CD4-positive, alpha-beta T cell (primary cell): ENCODE measurements around the gene TSBP1. TPM values are rescaled to one million over a fixed set of nuclear protein-coding genes. Genes with fewer than 3 reads are reported as not detected.

ENCODE experiments used
- ATAC-seq: fragments of 200-7000 bp; cut with Tn5 transposase; one replicate; pipeline ENCODE4 v1.10.0; 2022; ENCODE audit warnings: mild to moderate bottlenecking; ENCODE audit not compliant: poor library complexity
- CTCF ChIA-PET: fragments of 350-600 bp; sonication (Branson Sonifier 250); formaldehyde crosslinking; loops from one replicate; lab custom pipeline; 2021; ENCODE audit warnings: antibody characterized with exemption, inconsistent platforms; lab: Charles Lee
- POLR2A ChIA-PET: fragments of 350-600 bp; sonication (Branson Sonifier 250); formaldehyde crosslinking; loops from one replicate; lab custom pipeline; 2021; ENCODE audit warnings: antibody characterized with exemption, inconsistent platforms; lab: Charles Lee
- DNase-seq, 14 experiments: peaks; one replicate each; pipeline ENCODE4 v3.0.0-alpha.2; 2013 to 2020; ENCODE audit warnings: mixed read lengths in 2 of 14
- H3K27ac ChIP-seq, 2 donors: one replicate each; pipeline versions ENCODE4 v1.5.1 to v1.7.0; 2013; ENCODE audit warnings: low read length in 2 of 2, low read depth in 1 of 2, mild to moderate bottlenecking in 1 of 2
- H3K27me3 ChIP-seq, 2 experiments: 1 replicate in 1 of 2; 2 replicates in 1 of 2; pipeline versions ENCODE4 v1.6.1 to v1.7.0; 2013; ENCODE audit warnings: low read length in 2 of 2, control low read depth in 1 of 2, mild to moderate bottlenecking in 1 of 2, moderate library complexity in 1 of 2; ENCODE audit not compliant: insufficient read depth in 2 of 2, control insufficient read depth in 1 of 2
- H3K36me3 ChIP-seq: one replicate; pipeline ENCODE4 v1.6.1; 2013; ENCODE audit warnings: low read length, control low read depth; ENCODE audit not compliant: insufficient read depth
- H3K4me1 ChIP-seq: one replicate; pipeline ENCODE4 v1.6.1; 2013; ENCODE audit warnings: low read length, control low read depth; ENCODE audit not compliant: insufficient read depth
- H3K4me3 ChIP-seq: one replicate; pipeline ENCODE4 v1.5.1; 2013; ENCODE audit warnings: mild to moderate bottlenecking, low read length, moderate library complexity
- H3K9me3 ChIP-seq, 2 experiments: 1 replicate in 1 of 2; 2 replicates in 1 of 2; pipeline versions ENCODE4 v1.6.1 to v1.7.0; 2013; ENCODE audit warnings: low read length in 2 of 2, mild to moderate bottlenecking in 2 of 2, control low read depth in 1 of 2, moderate library complexity in 1 of 2; ENCODE audit not compliant: control insufficient read depth in 1 of 2, insufficient read depth in 1 of 2
- H3K27ac Mint-ChIP-seq: one replicate; pipeline ENCODE4 v1.8.0; 2020; ENCODE audit warnings: mixed read lengths
- H3K27me3 Mint-ChIP-seq: one replicate; pipeline ENCODE4 v1.8.0; 2021; ENCODE audit warnings: mixed read lengths
- H3K36me3 Mint-ChIP-seq: one replicate; pipeline ENCODE4 v1.8.0; 2021; ENCODE audit warnings: low read depth, mixed read lengths
- H3K4me1 Mint-ChIP-seq: one replicate; pipeline ENCODE4 v1.8.0; 2021; ENCODE audit warnings: low read depth, mixed read lengths
- H3K4me3 Mint-ChIP-seq: one replicate; pipeline ENCODE4 v1.8.0; 2020; ENCODE audit warnings: mild to moderate bottlenecking, mixed read lengths
- H3K9me3 Mint-ChIP-seq: one replicate; pipeline ENCODE4 v1.8.0; 2020; ENCODE audit warnings: mixed read lengths
- intact Hi-C, 2 experiments: fragments of 100-400 bp; cut with DNase I in 1 of 2; cut with micrococcal nuclease in 1 of 2; formaldehyde crosslinking; loops; one replicate each; pipeline versions ENCODE4 v1.15.1 to v1.9.0; 2023 to 2025; cut with DNase I, micrococcal nuclease
- total RNA-seq, 174 experiments: library from RNA in 2 of 174; stranded (reverse) in 2 of 174; gene quantifications; one replicate each; pipeline ENCODE4 v1.2.3 and lab custom pipeline; 2021 to 2026
- TF ChIP-seq, protein P1 (sequence below): fragments of 200-600 bp; IDR thresholded peaks from one replicate; pipeline ENCODE4 v1.8.0; 2022; ENCODE audit warnings: antibody characterized with exemption, mild to moderate bottlenecking

The TSBP1 gene
- total RNA-seq, 2 experiments from 2014 or later = not detected

DNA sequence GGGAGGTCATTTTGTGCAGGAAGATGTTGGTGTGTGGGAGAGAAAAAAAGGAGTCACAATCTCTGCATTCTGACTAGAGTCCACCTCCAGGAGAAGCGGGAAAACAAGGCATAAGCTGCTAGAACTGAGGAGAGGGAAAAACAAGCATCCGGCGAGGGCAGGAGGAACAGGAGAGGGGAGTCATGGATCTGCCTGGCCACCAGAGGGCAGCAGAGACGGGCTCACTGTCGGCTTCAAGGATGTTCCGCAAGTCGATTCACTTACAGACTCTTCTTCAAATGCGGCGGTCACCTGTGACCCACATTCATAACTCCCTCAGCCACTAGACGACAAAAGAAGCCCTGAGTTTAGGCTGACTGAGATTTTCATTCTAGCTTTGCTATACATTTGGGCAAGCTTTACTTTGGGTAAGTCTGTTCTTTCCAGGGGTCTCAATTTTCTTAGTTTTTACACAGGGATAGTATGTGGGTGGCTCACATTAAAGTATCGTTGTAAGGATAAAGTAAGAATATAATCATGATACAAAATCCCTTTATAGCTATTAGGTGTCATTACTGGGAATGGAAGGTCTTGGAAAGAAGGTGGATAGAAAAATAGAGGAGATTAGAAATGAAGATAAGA, 41.8 kb upstream of the TSBP1 start:
- Histone ChIP-seq H3K27ac (no peak overlapping the region), H3K4me3 (no peak overlapping the region), H3K27me3 (peaks cover 8 to 17% of the 10 kb centered on the region in 2 experiments), H3K9me3 (no peaks in the 10 kb centered on the region), H3K4me1 (peaks cover 5% of the 10 kb centered on the region), H3K36me3 (no peaks in the 10 kb centered on the region)
- peak; percentile 87 for ATAC-seq
- intact Hi-C loops = loop anchor here (1.0 to 2.0 kb wide), 5 partner anchors 287 to 455 kb away; no protein-coding TSS in a partner anchor
- Mint-ChIP-seq H3K4me1 (peaks cover 11% of the 10 kb centered on the region), H3K27me3 (peaks cover 56% of the 10 kb centered on the region), H3K9me3 (no peaks in the 10 kb centered on the region), H3K4me3 (no peak overlapping the region), H3K27ac (no peak overlapping the region), H3K36me3 (no peaks in the 10 kb centered on the region)
- DNase-seq = peak; percentile 76 to 91 (median 83)
- CTCF ChIA-PET = interaction anchor here (0.7 to 4.7 kb wide), 15 partner anchors 12 to 454 kb away, joined by 3 to 13 read pairs (median 4); partner anchors contain the start of gene TAP2
- POLR2A ChIA-PET = interaction anchor here (0.6 to 2.0 kb wide), 3 partner anchors 9 to 372 kb away, joined by 3 to 4 read pairs (median 3); no protein-coding TSS in a partner anchor
- TF ChIP-seq, protein P1, sequence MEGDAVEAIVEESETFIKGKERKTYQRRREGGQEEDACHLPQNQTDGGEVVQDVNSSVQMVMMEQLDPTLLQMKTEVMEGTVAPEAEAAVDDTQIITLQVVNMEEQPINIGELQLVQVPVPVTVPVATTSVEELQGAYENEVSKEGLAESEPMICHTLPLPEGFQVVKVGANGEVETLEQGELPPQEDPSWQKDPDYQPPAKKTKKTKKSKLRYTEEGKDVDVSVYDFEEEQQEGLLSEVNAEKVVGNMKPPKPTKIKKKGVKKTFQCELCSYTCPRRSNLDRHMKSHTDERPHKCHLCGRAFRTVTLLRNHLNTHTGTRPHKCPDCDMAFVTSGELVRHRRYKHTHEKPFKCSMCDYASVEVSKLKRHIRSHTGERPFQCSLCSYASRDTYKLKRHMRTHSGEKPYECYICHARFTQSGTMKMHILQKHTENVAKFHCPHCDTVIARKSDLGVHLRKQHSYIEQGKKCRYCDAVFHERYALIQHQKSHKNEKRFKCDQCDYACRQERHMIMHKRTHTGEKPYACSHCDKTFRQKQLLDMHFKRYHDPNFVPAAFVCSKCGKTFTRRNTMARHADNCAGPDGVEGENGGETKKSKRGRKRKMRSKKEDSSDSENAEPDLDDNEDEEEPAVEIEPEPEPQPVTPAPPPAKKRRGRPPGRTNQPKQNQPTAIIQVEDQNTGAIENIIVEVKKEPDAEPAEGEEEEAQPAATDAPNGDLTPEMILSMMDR = peak; percentile 97

- Histone ChIP-seq H3K4me3 (no peak overlapping the region), H3K36me3 (no peaks in the 10 kb centered on the region), H3K27me3 (peaks cover 10 to 17% of the 10 kb centered on the region in 2 experiments), H3K9me3 (no peaks in the 10 kb centered on the region), H3K27ac (no peak overlapping the region), H3K4me1 (peaks cover 5% of the 10 kb centered on the region)
- intact Hi-C loops = no loop called here
- H3K27ac Mint-ChIP-seq = no peak overlapping the region
- DNase-seq (no peak), ATAC-seq (no peak)
- peaks cover 65% of the 10 kb centered on the region for H3K27me3 Mint-ChIP-seq
- H3K36me3 Mint-ChIP-seq = no peaks in the 10 kb centered on the region
- POLR2A ChIA-PET = interaction anchor here (1.4 kb wide), 1 partner anchor 280 kb away, joined by 3 read pairs; no protein-coding TSS in a partner anchor
- H3K9me3 Mint-ChIP-seq = no peaks in the 10 kb centered on the region
- no peak overlapping the region for H3K4me3 Mint-ChIP-seq
- TF ChIP-seq, protein P1 = no peak
- CTCF ChIA-PET = interaction anchor here (2.5 kb wide), 1 partner anchor 291 kb away, joined by 9 read pairs; no protein-coding TSS in a partner anchor
- H3K4me1 Mint-ChIP-seq = peaks cover 11% of the 10 kb centered on the region
These were observed 40.0 kb upstream of the TSBP1 start for GRCh38 chr6:32411566-32412327.

DNA sequence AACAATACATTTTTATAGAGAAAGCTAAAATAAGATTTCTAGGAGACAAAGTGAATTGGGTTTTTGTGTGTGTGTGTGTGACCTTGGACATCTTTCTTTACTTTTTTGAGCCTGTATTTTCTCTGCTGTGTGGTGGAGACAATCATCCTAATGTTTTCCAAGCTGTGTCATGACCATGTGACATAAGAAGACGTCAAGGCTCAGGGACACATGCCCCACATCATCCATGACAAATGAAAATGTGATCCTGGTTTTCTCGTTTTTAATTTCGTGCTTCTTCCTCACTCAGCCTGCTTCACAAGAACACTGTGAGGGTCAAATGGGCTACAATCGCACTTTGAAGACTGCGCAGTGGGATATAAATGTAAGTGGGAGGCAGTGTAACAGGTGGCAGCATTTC, 39.2 kb upstream of the TSBP1 start:
- intact Hi-C loops = no loop called here
- H3K27me3 ChIP-seq = peaks cover 7 to 10% of the 10 kb centered on the region in 2 experiments
- no peak overlapping the region for H3K4me3 ChIP-seq
- POLR2A ChIA-PET = interaction anchor here (1.4 kb wide), 1 partner anchor 281 kb away, joined by 3 read pairs; no protein-coding TSS in a partner anchor
- ATAC-seq (no peak), DNase-seq (no peak)
- H3K4me1 Mint-ChIP-seq = peaks cover 11% of the 10 kb centered on the region
- no peaks in the 10 kb centered on the region for H3K9me3 Mint-ChIP-seq
- no peaks in the 10 kb centered on the region for H3K36me3 ChIP-seq
- no peak overlapping the region for H3K4me3 Mint-ChIP-seq
- H3K27ac Mint-ChIP-seq = no peak overlapping the region
- no peak overlapping the region for H3K27ac ChIP-seq
- no peaks in the 10 kb centered on the region for H3K36me3 Mint-ChIP-seq
- peaks cover 65% of the 10 kb centered on the region for H3K27me3 Mint-ChIP-seq
- no peaks in the 10 kb centered on the region for H3K9me3 ChIP-seq
- TF ChIP-seq, protein P1 = no peak
- H3K4me1 ChIP-seq = peaks cover 5% of the 10 kb centered on the region
- CTCF ChIA-PET = no interaction called here
